ENCODE data around the gene FARP1.
"Not testable (repeated sequence)": the region's sequence is repeated elsewhere in the genome, so short reads cannot be mapped to it uniquely, and the experiment has no call there.

Gene FARP1

DNA sequence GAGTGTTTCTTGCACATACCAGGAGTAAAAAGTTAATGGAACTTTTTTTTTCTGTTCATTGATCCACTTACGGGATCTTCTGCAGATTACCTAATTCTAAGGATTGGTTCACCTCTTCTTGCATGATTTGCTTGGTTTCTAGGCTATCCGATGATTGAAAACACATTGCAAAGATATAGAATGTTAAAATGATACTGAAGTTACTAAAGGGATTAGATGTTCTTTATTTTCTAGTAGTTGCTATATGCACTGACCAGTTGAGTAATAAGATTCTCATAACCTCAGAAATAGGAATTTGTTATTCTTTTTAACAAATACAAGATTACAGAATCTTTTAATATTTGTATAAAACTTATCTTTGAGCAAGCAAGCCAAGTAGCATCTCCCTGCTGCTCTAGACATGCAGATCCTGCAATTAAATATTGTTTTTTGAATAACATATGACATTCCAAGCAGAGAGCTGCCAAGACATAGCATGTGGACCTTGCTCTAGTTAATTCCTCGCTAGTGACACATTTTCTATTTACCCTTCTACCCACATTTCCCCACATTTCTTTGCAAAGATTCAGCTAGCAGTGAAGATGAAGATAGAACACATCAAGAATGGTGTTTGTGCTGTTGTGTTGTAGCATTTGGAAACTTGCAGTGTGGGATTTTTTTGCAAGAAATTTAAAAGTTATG, 85.9 kb downstream of the FARP1 start:
- peaks cover 0 to 2% of the 10 kb centered on the region in 2 experiments; a peak in 2 of 3 replicates for H3K36me3 ChIP-seq (ENCODE audit: control insufficient read depth in 2 of 2, insufficient read depth in 1 of 2, low read length in 2 of 2)
- POLR2A ChIA-PET: no interaction called here
- H3K27ac ChIP-seq (ENCODE audit: extremely low read depth, low read depth, low read length): no peak overlapping the region
- CTCF ChIA-PET: interaction anchor here (0.6 kb wide), 1 partner anchor 367 kb away, joined by 4 read pairs; no protein-coding TSS in a partner anchor
- no peaks in the 10 kb centered on the region for H3K9me3 ChIP-seq (ENCODE audit: control insufficient read depth, insufficient read depth, low read depth, low read length)
- 0 out of 2 replicates have a peak, but pooled peaks cover 1% of the 10 kb centered on the region for H3K4me1 ChIP-seq (ENCODE audit: control insufficient read depth, insufficient read depth, low read length)
- no peak overlapping the region for H3K4me3 ChIP-seq (ENCODE audit: low read depth, low read length)
- TF ChIP-seq, protein P1, sequence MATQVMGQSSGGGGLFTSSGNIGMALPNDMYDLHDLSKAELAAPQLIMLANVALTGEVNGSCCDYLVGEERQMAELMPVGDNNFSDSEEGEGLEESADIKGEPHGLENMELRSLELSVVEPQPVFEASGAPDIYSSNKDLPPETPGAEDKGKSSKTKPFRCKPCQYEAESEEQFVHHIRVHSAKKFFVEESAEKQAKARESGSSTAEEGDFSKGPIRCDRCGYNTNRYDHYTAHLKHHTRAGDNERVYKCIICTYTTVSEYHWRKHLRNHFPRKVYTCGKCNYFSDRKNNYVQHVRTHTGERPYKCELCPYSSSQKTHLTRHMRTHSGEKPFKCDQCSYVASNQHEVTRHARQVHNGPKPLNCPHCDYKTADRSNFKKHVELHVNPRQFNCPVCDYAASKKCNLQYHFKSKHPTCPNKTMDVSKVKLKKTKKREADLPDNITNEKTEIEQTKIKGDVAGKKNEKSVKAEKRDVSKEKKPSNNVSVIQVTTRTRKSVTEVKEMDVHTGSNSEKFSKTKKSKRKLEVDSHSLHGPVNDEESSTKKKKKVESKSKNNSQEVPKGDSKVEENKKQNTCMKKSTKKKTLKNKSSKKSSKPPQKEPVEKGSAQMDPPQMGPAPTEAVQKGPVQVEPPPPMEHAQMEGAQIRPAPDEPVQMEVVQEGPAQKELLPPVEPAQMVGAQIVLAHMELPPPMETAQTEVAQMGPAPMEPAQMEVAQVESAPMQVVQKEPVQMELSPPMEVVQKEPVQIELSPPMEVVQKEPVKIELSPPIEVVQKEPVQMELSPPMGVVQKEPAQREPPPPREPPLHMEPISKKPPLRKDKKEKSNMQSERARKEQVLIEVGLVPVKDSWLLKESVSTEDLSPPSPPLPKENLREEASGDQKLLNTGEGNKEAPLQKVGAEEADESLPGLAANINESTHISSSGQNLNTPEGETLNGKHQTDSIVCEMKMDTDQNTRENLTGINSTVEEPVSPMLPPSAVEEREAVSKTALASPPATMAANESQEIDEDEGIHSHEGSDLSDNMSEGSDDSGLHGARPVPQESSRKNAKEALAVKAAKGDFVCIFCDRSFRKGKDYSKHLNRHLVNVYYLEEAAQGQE (tag by site-specific recombination; IDR thresholded peaks at IDR 0.05): no peak
- TF ChIP-seq ZNF621 (tag by site-specific recombination; IDR thresholded peaks at IDR 0.05) (no peak), ZNF624 (tag by site-specific recombination; IDR thresholded peaks at IDR 0.05) (no peak), ZNF670 (tag by site-specific recombination; IDR thresholded peaks at IDR 0.05; ENCODE audit: low read depth) (no peak), HOXA7 (CRISPR knock-in tag; IDR thresholded peaks at IDR 0.05; ENCODE audit: borderline replicate concordance) (no peak), GLIS2 (tag by site-specific recombination; IDR thresholded peaks at IDR 0.05) (no peak), ZNF777 (tag by site-specific recombination; IDR thresholded peaks at IDR 0.05; ENCODE audit: borderline replicate concordance) (no peak), SETDB1 (IDR thresholded peaks at IDR 0.05; ENCODE audit: insufficient read length, low read length) (no peak), ZNF19 (tag by site-specific recombination; IDR thresholded peaks at IDR 0.05; ENCODE audit: low read depth) (no peak), ZNF23 (tag by site-specific recombination; IDR thresholded peaks at IDR 0.05; ENCODE audit: borderline replicate concordance) (no peak), ZNF341 (tag by site-specific recombination; IDR thresholded peaks at IDR 0.05; ENCODE audit: low read depth) (no peak), ZNF112 (tag by site-specific recombination; IDR thresholded peaks at IDR 0.05) (no peak), ZNF24 (tag by site-specific recombination; IDR thresholded peaks at IDR 0.05) (no peak), ZNF121 (tag by site-specific recombination; IDR thresholded peaks at IDR 0.05) (no peak), ZNF433 (tag by site-specific recombination; IDR thresholded peaks at IDR 0.05; ENCODE audit: low read depth) (no peak), ZFP69B (tag by site-specific recombination; IDR thresholded peaks at IDR 0.05) (no peak)
- TF ChIP-seq, protein P2, sequence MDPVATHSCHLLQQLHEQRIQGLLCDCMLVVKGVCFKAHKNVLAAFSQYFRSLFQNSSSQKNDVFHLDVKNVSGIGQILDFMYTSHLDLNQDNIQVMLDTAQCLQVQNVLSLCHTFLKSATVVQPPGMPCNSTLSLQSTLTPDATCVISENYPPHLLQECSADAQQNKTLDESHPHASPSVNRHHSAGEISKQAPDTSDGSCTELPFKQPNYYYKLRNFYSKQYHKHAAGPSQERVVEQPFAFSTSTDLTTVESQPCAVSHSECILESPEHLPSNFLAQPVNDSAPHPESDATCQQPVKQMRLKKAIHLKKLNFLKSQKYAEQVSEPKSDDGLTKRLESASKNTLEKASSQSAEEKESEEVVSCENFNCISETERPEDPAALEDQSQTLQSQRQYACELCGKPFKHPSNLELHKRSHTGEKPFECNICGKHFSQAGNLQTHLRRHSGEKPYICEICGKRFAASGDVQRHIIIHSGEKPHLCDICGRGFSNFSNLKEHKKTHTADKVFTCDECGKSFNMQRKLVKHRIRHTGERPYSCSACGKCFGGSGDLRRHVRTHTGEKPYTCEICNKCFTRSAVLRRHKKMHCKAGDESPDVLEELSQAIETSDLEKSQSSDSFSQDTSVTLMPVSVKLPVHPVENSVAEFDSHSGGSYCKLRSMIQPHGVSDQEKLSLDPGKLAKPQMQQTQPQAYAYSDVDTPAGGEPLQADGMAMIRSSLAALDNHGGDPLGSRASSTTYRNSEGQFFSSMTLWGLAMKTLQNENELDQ (tag by site-specific recombination; IDR thresholded peaks at IDR 0.05; ENCODE audit: low read depth): no peak
- TF ChIP-seq, protein P3, sequence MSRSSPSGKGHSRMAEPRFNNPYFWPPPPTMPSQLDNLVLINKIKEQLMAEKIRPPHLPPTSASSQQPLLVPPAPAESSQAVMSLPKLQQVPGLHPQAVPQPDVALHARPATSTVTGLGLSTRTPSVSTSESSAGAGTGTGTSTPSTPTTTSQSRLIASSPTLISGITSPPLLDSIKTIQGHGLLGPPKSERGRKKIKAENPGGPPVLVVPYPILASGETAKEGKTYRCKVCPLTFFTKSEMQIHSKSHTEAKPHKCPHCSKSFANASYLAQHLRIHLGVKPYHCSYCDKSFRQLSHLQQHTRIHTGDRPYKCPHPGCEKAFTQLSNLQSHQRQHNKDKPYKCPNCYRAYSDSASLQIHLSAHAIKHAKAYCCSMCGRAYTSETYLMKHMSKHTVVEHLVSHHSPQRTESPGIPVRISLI (tag by site-specific recombination; IDR thresholded peaks at IDR 0.05): no peak

DNA sequence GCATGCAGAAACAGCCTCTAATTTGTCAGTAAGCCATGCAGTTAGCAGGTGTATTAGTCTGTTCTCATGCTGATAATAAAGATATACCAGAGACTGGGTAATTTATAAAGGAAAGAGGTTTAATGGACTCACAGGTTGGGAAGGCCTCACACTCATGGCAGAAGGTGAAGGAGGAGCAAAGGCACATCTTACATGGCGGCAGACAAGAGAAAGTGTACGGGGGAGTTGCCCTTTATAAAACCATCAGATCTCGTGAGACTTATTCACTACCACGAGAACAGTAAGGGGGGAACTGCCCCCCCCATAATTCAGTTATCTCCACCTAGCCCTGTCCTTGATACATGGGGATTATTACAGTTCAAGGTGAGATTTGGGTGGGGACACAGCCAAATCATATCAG, 87.9 kb downstream of the FARP1 start:
- CTCF ChIA-PET; H3K9me3 ChIP-seq (ENCODE audit: control insufficient read depth, insufficient read depth, low read depth, low read length); H3K36me3 ChIP-seq (ENCODE audit: control insufficient read depth in 2 of 2, insufficient read depth in 1 of 2, low read length in 2 of 2); POLR2A ChIA-PET; H3K4me3 ChIP-seq (ENCODE audit: low read depth, low read length); H3K27ac ChIP-seq (ENCODE audit: extremely low read depth, low read depth, low read length); H3K4me1 ChIP-seq (ENCODE audit: control insufficient read depth, insufficient read depth, low read length): not testable (repeated sequence)
